ENCODE measurements around the gene EVL.

- TF ChIP-seq, protein P1, sequence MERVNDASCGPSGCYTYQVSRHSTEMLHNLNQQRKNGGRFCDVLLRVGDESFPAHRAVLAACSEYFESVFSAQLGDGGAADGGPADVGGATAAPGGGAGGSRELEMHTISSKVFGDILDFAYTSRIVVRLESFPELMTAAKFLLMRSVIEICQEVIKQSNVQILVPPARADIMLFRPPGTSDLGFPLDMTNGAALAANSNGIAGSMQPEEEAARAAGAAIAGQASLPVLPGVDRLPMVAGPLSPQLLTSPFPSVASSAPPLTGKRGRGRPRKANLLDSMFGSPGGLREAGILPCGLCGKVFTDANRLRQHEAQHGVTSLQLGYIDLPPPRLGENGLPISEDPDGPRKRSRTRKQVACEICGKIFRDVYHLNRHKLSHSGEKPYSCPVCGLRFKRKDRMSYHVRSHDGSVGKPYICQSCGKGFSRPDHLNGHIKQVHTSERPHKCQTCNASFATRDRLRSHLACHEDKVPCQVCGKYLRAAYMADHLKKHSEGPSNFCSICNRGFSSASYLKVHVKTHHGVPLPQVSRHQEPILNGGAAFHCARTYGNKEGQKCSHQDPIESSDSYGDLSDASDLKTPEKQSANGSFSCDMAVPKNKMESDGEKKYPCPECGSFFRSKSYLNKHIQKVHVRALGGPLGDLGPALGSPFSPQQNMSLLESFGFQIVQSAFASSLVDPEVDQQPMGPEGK (CRISPR knock-in tag; IDR thresholded peaks at IDR 0.05; ENCODE audit: borderline replicate concordance) = no peak
- TF ChIP-seq ZNF565 (CRISPR knock-in tag; conservative IDR thresholded peaks at IDR 0.05; ENCODE audit: low read depth) = no peak
- TF ChIP-seq CREB5 (CRISPR knock-in tag; IDR thresholded peaks at IDR 0.05; ENCODE audit: low read depth) = no peak
These were observed 81.4 kb downstream of the EVL start for GRCh38 chr14:100146531-100147091.

Measured in SK-N-SH treated with all-trans-retinoic acid at 6 μM for 48 hours (cell line).